ENCODE results near the gene ZG16.
"Not testable (repeated sequence)": the region's sequence is repeated elsewhere in the genome, so short reads cannot be mapped to it uniquely, and the experiment has no call there.

GRCh38 chr16:29739927-29740629 lies 38.0 kb upstream of the ZG16 start:
- not testable (repeated sequence) for TF ChIP-seq SMC3 (conservative IDR thresholded peaks at IDR 0.05; ENCODE audit: poor library complexity); CTCF (IDR thresholded peaks at IDR 0.05; ENCODE audit: poor library complexity, severe bottlenecking); MXI1 (conservative IDR thresholded peaks at IDR 0.05; ENCODE audit: poor library complexity, severe bottlenecking); EP300 (conservative IDR thresholded peaks at IDR 0.05; ENCODE audit: poor library complexity, severe bottlenecking); EZH2 (IDR thresholded peaks at IDR 0.05; ENCODE audit: borderline replicate concordance, insufficient read depth, low read length, poor library complexity, severe bottlenecking); REST (IDR thresholded peaks at IDR 0.05; ENCODE audit: borderline replicate concordance); POLR2AphosphoS5 (IDR thresholded peaks at IDR 0.05); TAF1 (IDR thresholded peaks at IDR 0.05; ENCODE audit: low read depth)
